AG04450 (cell line): ENCODE results near the gene PPP1R15B. TPM values are rescaled to one million over a fixed set of nuclear protein-coding genes. Genes with fewer than 3 reads are reported as not detected.
"Not testable (repeated sequence)": the region's sequence is repeated elsewhere in the genome, so short reads cannot be mapped to it uniquely, and the experiment has no call there.

Experiments used
- CTCF ChIA-PET: fragments of 300-600, 350-600 bp; formaldehyde crosslinking; extraction: SDS; loops from one replicate; lab custom pipeline; 2022; ENCODE audit warnings: antibody characterized with exemption, inconsistent platforms; lab: Charles Lee
- POLR2A ChIA-PET: fragments of 350-600 bp; formaldehyde crosslinking; extraction: SDS; loops from one replicate; lab custom pipeline; 2021; ENCODE audit warnings: antibody characterized with exemption, inconsistent platforms; lab: Yijun Ruan, JAX
- DNase-seq: peaks from one replicate; pipeline ENCODE4 v3.0.0-alpha.2; 2011; ENCODE audit warnings: low read depth, low spot score
- H3K27ac ChIP-seq: one replicate; pipeline ENCODE4 v1.5.1; 2012; ENCODE audit warnings: low read depth, low read length, control low read depth
- H3K27me3 ChIP-seq: one replicate; pipeline ENCODE4 v1.6.0; 2012; ENCODE audit warnings: low read length; ENCODE audit not compliant: control insufficient read depth, insufficient read depth
- H3K4me3 ChIP-seq: 2 replicates; pipeline ENCODE4 v1.5.1; 2011; ENCODE audit warnings: mild to moderate bottlenecking, low read depth, low read length, control low read depth
- H3K9me3 ChIP-seq: 2 replicates; pipeline ENCODE4 v1.5.1; 2012; ENCODE audit warnings: low read length; ENCODE audit not compliant: control insufficient read depth, insufficient read depth
- CTCF ChIP-seq: IDR thresholded peaks from 2 replicates; pipeline ENCODE4 v1.5.1; 2011; ENCODE audit warnings: low read depth, low read length, control low read depth, inconsistent platforms
- polyA plus RNA-seq: library from polyadenylated mRNA; depleted of rRNA; stranded (reverse); fragments of >200 nt; gene quantifications from 2 replicates; pipeline ENCODE4 v1.2.3, GENCODE V29; 2011

PPP1R15B gene
- polyA plus RNA-seq, 1 experiment = 28.4 TPM

DNA sequence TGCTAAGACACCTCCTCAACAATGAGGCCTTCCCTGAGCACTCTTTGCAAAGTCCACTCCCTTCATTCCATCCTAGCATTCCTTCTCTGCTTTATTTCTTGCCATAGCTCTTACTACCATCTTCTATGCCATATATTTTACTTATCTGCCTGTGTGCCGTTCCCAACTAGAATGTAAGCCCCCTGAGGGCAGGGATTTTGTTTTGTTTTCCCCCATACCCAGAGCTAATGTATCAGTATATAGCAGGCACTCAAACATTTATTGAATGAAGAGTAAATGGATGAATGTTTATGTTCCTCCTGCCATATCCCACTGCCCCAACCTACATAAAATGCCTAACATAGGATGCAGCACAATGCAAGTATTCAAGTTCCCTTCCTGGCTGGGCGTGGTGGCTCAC, 14.9 kb upstream of the PPP1R15B start:
- no peak overlapping the region for H3K4me3 ChIP-seq
- no peak for TF ChIP-seq CTCF
- H3K27me3 ChIP-seq = no peaks in the 10 kb centered on the region
- no peak overlapping the region for H3K27ac ChIP-seq
- no peaks in the 10 kb centered on the region for H3K9me3 ChIP-seq
- CTCF ChIA-PET = interaction anchor here (3.1 kb wide), 1 partner anchor 77 kb away, joined by 11 read pairs; no protein-coding TSS in a partner anchor
- DNase-seq = no peak
- POLR2A ChIA-PET = no interaction called here

DNA sequence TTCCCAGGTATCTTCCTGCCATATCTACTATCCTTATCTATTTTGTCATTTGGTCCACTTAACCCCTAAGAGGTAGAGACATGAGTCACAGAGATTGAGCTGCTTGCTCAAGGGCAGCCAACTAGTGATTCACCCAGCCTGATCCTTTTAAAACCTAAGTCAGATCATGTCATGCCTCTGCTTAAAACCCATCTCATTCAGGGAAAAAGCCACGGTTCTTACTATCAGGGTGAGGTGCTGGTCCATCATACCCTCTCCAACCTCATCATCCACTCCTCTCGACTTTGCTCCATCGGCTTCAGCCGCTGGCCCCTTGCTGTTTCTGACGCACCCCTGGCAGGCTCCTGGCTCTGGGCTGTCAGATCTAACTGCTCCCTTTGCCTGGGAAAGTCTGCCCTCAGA, 14.4 kb upstream of the PPP1R15B start:
- Histone ChIP-seq H3K9me3 (no peaks in the 10 kb centered on the region), H3K27me3 (no peaks in the 10 kb centered on the region), H3K27ac (no peak overlapping the region), H3K4me3 (no peak overlapping the region)
- DNase-seq = no peak
- POLR2A ChIA-PET = no interaction called here
- CTCF ChIA-PET = interaction anchor here (3.1 kb wide), 1 partner anchor 77 kb away, joined by 11 read pairs; no protein-coding TSS in a partner anchor
- no peak for TF ChIP-seq CTCF

DNA sequence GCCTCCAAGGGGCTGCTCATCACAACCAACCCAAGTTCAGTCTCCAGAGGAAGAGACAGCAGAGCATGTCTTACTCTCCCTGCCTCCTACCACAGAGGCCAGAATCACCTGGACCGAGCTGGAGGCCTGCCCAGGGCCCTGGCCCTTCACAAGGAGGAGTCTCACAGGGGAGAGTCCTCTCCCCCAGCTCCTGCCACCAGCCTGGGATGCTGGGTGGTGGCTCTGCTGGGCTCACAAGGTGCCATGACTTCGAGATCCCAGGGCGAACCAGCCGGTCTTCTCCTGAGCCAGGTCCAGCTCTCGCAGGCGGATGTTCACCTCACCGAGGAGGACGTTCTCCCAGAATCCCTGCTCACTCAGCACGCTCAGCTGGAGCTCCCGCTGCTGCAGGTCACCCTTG, 13.0 kb upstream of the PPP1R15B start:
- ChIA-PET POLR2A (no interaction called here), CTCF (interaction anchor here (3.1 kb wide), 1 partner anchor 78 kb away, joined by 11 read pairs; no protein-coding TSS in a partner anchor)
- no peak overlapping the region for H3K4me3 ChIP-seq
- DNase-seq = no peak
- H3K27me3 ChIP-seq = no peaks in the 10 kb centered on the region
- no peak for TF ChIP-seq CTCF
- no peaks in the 10 kb centered on the region for H3K9me3 ChIP-seq
- no peak overlapping the region for H3K27ac ChIP-seq

GRCh38 chr1:204422061-204422705, 10.6 kb upstream of the PPP1R15B start:
- H3K9me3 ChIP-seq, DNase-seq, H3K4me3 ChIP-seq, H3K27ac ChIP-seq, H3K27me3 ChIP-seq: not testable (repeated sequence)
- CTCF ChIA-PET = interaction anchor here (0.7 to 4.1 kb wide), 4 partner anchors 9 to 81 kb away, joined by 3 to 45 read pairs (median 4); no protein-coding TSS in a partner anchor
- POLR2A ChIA-PET = interaction anchor here (0.6 kb wide), 1 partner anchor 71 kb away, joined by 3 read pairs; no protein-coding TSS in a partner anchor

GRCh38 chr1:204421441-204421840, 9.8 kb upstream of the PPP1R15B start:
- no peak overlapping the region for H3K4me3 ChIP-seq
- ChIA-PET CTCF (interaction anchor here (0.7 to 4.1 kb wide), 2 partner anchors 10 to 18 kb away, joined by 5 to 45 read pairs; no protein-coding TSS in a partner anchor), POLR2A (no interaction called here)
- no peaks in the 10 kb centered on the region for H3K27me3 ChIP-seq
- no peaks in the 10 kb centered on the region for H3K9me3 ChIP-seq
- no peak for TF ChIP-seq CTCF
- no peak overlapping the region for H3K27ac ChIP-seq
- no peak for DNase-seq
